Nephron (organoid): ENCODE measurements around the gene SPIN2A.
"Not testable (repeated sequence)": the region's sequence is repeated elsewhere in the genome, so short reads cannot be mapped to it uniquely, and the experiment has no call there.

ENCODE experiments used
- H3K27ac Mint-ChIP-seq, 3 experiments: 2 replicates each; pipeline ENCODE4 v1.8.0; 2020; ENCODE audit warnings: mixed read lengths in 3 of 3, mild to moderate bottlenecking in 2 of 3, moderate library complexity in 1 of 3
- H3K27me3 Mint-ChIP-seq: 2 replicates; pipeline ENCODE4 v1.8.0; 2021; ENCODE audit warnings: low read depth, mild to moderate bottlenecking, moderate library complexity, mixed read lengths
- H3K36me3 Mint-ChIP-seq: 2 replicates; pipeline ENCODE4 v1.8.0; 2020; ENCODE audit warnings: low read depth, mixed read lengths
- H3K4me1 Mint-ChIP-seq: 2 replicates; pipeline ENCODE4 v1.8.0; 2020; ENCODE audit warnings: mixed read lengths
- H3K4me3 Mint-ChIP-seq, 3 experiments: 2 replicates each; pipeline ENCODE4 v1.8.0; 2020; ENCODE audit warnings: mild to moderate bottlenecking in 3 of 3, mixed read lengths in 3 of 3, moderate library complexity in 2 of 3
- H3K9me3 Mint-ChIP-seq: 2 replicates; pipeline ENCODE4 v1.8.0; 2020; ENCODE audit warnings: mixed read lengths
- CTCF ChIP-seq, 3 experiments: fragments of 200-600 bp; sonication (generic); IDR thresholded peaks; one replicate each; pipeline ENCODE4 v1.5.0; 2021; ENCODE audit warnings: antibody characterized with exemption in 3 of 3; ENCODE audit not compliant: unreplicated experiment in 3 of 3

The SPIN2A gene

GRCh38 chrX:57138674-57139073 is 1.5 kb upstream of the SPIN2A start:
- TF ChIP-seq CTCF (IDR thresholded peaks at IDR 0.05; ENCODE audit: unreplicated experiment in 3 of 3): no peak
- Mint-ChIP-seq H3K4me1 (peaks cover 11% of the 10 kb centered on the region), H3K4me3 (no peak overlapping the region), H3K27me3 (no peaks in the 10 kb centered on the region), H3K9me3 (peaks cover 5% of the 10 kb centered on the region), H3K36me3 (peaks cover 7% of the 10 kb centered on the region), H3K27ac (no peak overlapping the region)

- Mint-ChIP-seq H3K9me3 (peaks cover 5% of the 10 kb centered on the region), H3K4me3 (peak overlapping the region; percentile 85 to 87 (median 85)), H3K36me3 (peaks cover 7% of the 10 kb centered on the region), H3K27ac (peak overlapping the region; percentile 89 to 98 (median 89)), H3K27me3 (no peaks in the 10 kb centered on the region), H3K4me1 (peaks cover 11% of the 10 kb centered on the region)
- TF ChIP-seq CTCF (IDR thresholded peaks at IDR 0.05; ENCODE audit: unreplicated experiment in 3 of 3): no peak
Measured at GRCh38 chrX:57137501-57137900, 304 bp upstream of the SPIN2A start.

- H3K27ac Mint-ChIP-seq: peak overlapping the region; percentile 89 to 98 (median 89)
- not testable (repeated sequence) for H3K9me3 Mint-ChIP-seq, H3K27me3 Mint-ChIP-seq, H3K36me3 Mint-ChIP-seq
- peak overlapping the region; percentile 85 to 87 (median 85) for H3K4me3 Mint-ChIP-seq
- peaks cover 11% of the 10 kb centered on the region for H3K4me1 Mint-ChIP-seq
Measured at GRCh38 chrX:57136589-57136988, 608 bp downstream of the SPIN2A start.

GRCh38 chrX:57135287-57135686 is 1.9 kb downstream of the SPIN2A start:
- peaks cover 11% of the 10 kb centered on the region for H3K4me1 Mint-ChIP-seq
- peaks cover 7% of the 10 kb centered on the region for H3K36me3 Mint-ChIP-seq
- H3K4me3 Mint-ChIP-seq: no peak overlapping the region
- H3K9me3 Mint-ChIP-seq: peaks cover 5% of the 10 kb centered on the region
- no peaks in the 10 kb centered on the region for H3K27me3 Mint-ChIP-seq
- TF ChIP-seq CTCF (IDR thresholded peaks at IDR 0.05; ENCODE audit: unreplicated experiment in 3 of 3): no peak
- H3K27ac Mint-ChIP-seq: peak overlapping the region in 1 of 3 experiments; percentile 10

- peaks cover 7% of the 10 kb centered on the region for H3K36me3 Mint-ChIP-seq
- no peak for TF ChIP-seq CTCF (IDR thresholded peaks at IDR 0.05; ENCODE audit: unreplicated experiment in 3 of 3)
- H3K4me3 Mint-ChIP-seq: no peak overlapping the region
- no peak overlapping the region for H3K27ac Mint-ChIP-seq
- H3K9me3 Mint-ChIP-seq: peaks cover 5% of the 10 kb centered on the region
- no peaks in the 10 kb centered on the region for H3K27me3 Mint-ChIP-seq
- peaks cover 11% of the 10 kb centered on the region for H3K4me1 Mint-ChIP-seq
Measured at GRCh38 chrX:57134702-57135101, 2.5 kb downstream of the SPIN2A start.

- Mint-ChIP-seq H3K36me3 (peaks cover 7% of the 10 kb centered on the region), H3K9me3 (peaks cover 2% of the 10 kb centered on the region), H3K4me3 (no peak overlapping the region), H3K4me1 (peaks cover 11% of the 10 kb centered on the region), H3K27me3 (no peaks in the 10 kb centered on the region), H3K27ac (no peak overlapping the region)
- no peak for TF ChIP-seq CTCF (IDR thresholded peaks at IDR 0.05; ENCODE audit: unreplicated experiment in 3 of 3)
Measured at GRCh38 chrX:57133706-57134105, 3.5 kb downstream of the SPIN2A start.

GRCh38 chrX:57133284-57133683 is 3.9 kb downstream of the SPIN2A start:
- H3K4me3 Mint-ChIP-seq, H3K27ac Mint-ChIP-seq, H3K27me3 Mint-ChIP-seq, H3K9me3 Mint-ChIP-seq, H3K36me3 Mint-ChIP-seq: not testable (repeated sequence)
- H3K4me1 Mint-ChIP-seq: peaks cover 11% of the 10 kb centered on the region
